GM12878 (cell line): ENCODE results near the gene ELMOD3. TPM values are rescaled to one million over a fixed set of nuclear protein-coding genes. Genes with fewer than 3 reads are reported as not detected.

Experiments used
- ATAC-seq: fragments of 200-7000 bp; cut with Tn5 transposase; 3 replicates; pipeline ENCODE4 v1.9.1; 2020; ENCODE audit warnings: mild to moderate bottlenecking, moderate library complexity
- BruUV-seq: library from RNA; stranded (reverse); fragments of 400-500 nt; replicated peaks from 2 replicates; lab custom pipeline; 2021; lab: Mats Ljungman, UMichigan
- CTCF ChIA-PET: fragments of 300-600 bp; sonication (Branson Sonifier 250); formaldehyde crosslinking; extraction: SDS; loops from one replicate; lab custom pipeline; 2021; ENCODE audit warnings: inconsistent platforms; lab: Yijun Ruan, JAX
- POLR2A ChIA-PET: fragments of 350-600 bp; formaldehyde crosslinking; extraction: SDS; loops from one replicate; lab custom pipeline; 2021; ENCODE audit warnings: inconsistent platforms; lab: Charles Lee
- RAD21 ChIA-PET: fragments of 300-600 bp; sonication (Branson Sonifier 250); formaldehyde crosslinking; loops from one replicate; lab custom pipeline; 2023; ENCODE audit warnings: antibody characterized with exemption; ENCODE audit not compliant: unreplicated experiment; lab: Charles Lee
- SMC1A ChIA-PET: fragments of 300-600 bp; sonication (Branson Sonifier 250); formaldehyde crosslinking; loops from one replicate; lab custom pipeline; 2023; ENCODE audit not compliant: unreplicated experiment, uncharacterized antibody; lab: Charles Lee
- DNase-seq: peaks from one replicate; pipeline ENCODE4 v3.0.0-alpha.2; 2011; ENCODE audit warnings: low read depth, low spot score
- FAIRE-seq: peaks from 3 replicates; lab custom pipeline; 2011; peaks lifted over from hg19 to GRCh38; lab: Jason Lieb, UNC
- H2AFZ ChIP-seq: 2 replicates; pipeline ENCODE4 v1.6.0; 2011; ENCODE audit warnings: low read depth, low read length, control low read depth; ENCODE audit not compliant: control insufficient read depth
- H3K27ac ChIP-seq: 2 replicates; pipeline ENCODE4 v1.5.1; 2011; ENCODE audit warnings: control low read depth; ENCODE audit not compliant: control insufficient read depth, insufficient read depth
- H3K27me3 ChIP-seq, 2 experiments: replicated peaks in 1 of 2; 2 replicates each; pipeline versions ENCODE4 v1.6.0 to v1.6.1; 2011; ENCODE audit warnings: low read length in 1 of 2; ENCODE audit not compliant: control insufficient read depth in 2 of 2, insufficient read depth in 2 of 2
- H3K36me3 ChIP-seq, 2 experiments: 2 replicates each; pipeline ENCODE4 v1.5.1; 2011; ENCODE audit warnings: low read length in 1 of 2; ENCODE audit not compliant: control insufficient read depth in 2 of 2, insufficient read depth in 2 of 2
- H3K4me1 ChIP-seq: 2 replicates; pipeline ENCODE4 v1.6.1; 2011; ENCODE audit warnings: mild to moderate bottlenecking, low read length, moderate library complexity, mixed read lengths; ENCODE audit not compliant: control insufficient read depth, insufficient read depth
- H3K4me2 ChIP-seq: 2 replicates; pipeline ENCODE4 v1.6.0; 2011; ENCODE audit warnings: control low read depth; ENCODE audit not compliant: control insufficient read depth, insufficient read depth
- H3K4me3 ChIP-seq: fragments of 200-600 bp; sonication (generic); 2 replicates; pipeline ENCODE4 v1.5.1; 2016
- H3K79me2 ChIP-seq: 2 replicates; pipeline ENCODE4 v1.6.0; 2011; ENCODE audit warnings: low read length; ENCODE audit not compliant: control insufficient read depth, insufficient read depth
- H3K9ac ChIP-seq: 2 replicates; pipeline ENCODE4 v1.8.0; 2011; ENCODE audit warnings: low read length, control low read depth, mixed read lengths; ENCODE audit not compliant: control insufficient read depth, insufficient read depth
- H3K9me3 ChIP-seq: replicated peaks from 3 replicates; pipeline ENCODE4 v1.5.1; 2011; ENCODE audit warnings: mild to moderate bottlenecking, low read length; ENCODE audit not compliant: control insufficient read depth, insufficient read depth
- H4K20me1 ChIP-seq: 2 replicates; pipeline ENCODE4 v1.6.0; 2011; ENCODE audit not compliant: control insufficient read depth, insufficient read depth
- FOS ChIP-seq: IDR thresholded peaks from 3 replicates; pipeline ENCODE4 v1.6.1; 2011; ENCODE audit warnings: borderline replicate concordance; ENCODE audit not compliant: insufficient read length; ENCODE audit errors: extremely low read depth
- GATAD2B ChIP-seq: fragments of 450-650 bp; conservative IDR thresholded peaks from 2 replicates; pipeline ENCODE4 v1.6.1; 2017; ENCODE audit warnings: low read depth, mild to moderate bottlenecking, moderate library complexity
- IKZF2 ChIP-seq, 2 experiments: fragments of 450-650 bp; IDR thresholded peaks; 2 replicates each; pipeline ENCODE4 v1.6.1; 2017; ENCODE audit warnings: mild to moderate bottlenecking in 2 of 2, moderate library complexity in 2 of 2
- KLF5 ChIP-seq: fragments of 450-650 bp; IDR thresholded peaks from 2 replicates; pipeline ENCODE4 v1.6.1; 2014; ENCODE audit warnings: mild to moderate bottlenecking; ENCODE audit not compliant: partially characterized antibody
- MEF2A ChIP-seq: IDR thresholded peaks from 2 replicates; pipeline ENCODE4 v1.6.1; 2011; ENCODE audit warnings: low read depth, mild to moderate bottlenecking, low read length, moderate library complexity; ENCODE audit not compliant: insufficient read depth
- MTA2 ChIP-seq: fragments of 450-650 bp; IDR thresholded peaks from 2 replicates; pipeline ENCODE4 v1.6.1; 2016; ENCODE audit warnings: low read depth, mild to moderate bottlenecking, moderate library complexity
- MYB ChIP-seq: fragments of 150-350 bp; IDR thresholded peaks from 2 replicates; pipeline ENCODE4 v1.6.1; 2014; ENCODE audit warnings: mild to moderate bottlenecking, low read depth, low read length, borderline replicate concordance
- NKRF ChIP-seq: fragments of 450-650 bp; conservative IDR thresholded peaks from 2 replicates; pipeline ENCODE4 v1.6.1; 2017; ENCODE audit warnings: mild to moderate bottlenecking, moderate library complexity
- RCOR1 ChIP-seq: conservative IDR thresholded peaks from 2 replicates; pipeline ENCODE4 v1.6.1; 2012; ENCODE audit warnings: low read depth, low read length, improper control_type of control experiment
- SKIL ChIP-seq: fragments of 450-650 bp; IDR thresholded peaks from 2 replicates; pipeline ENCODE4 v1.6.1; 2017; ENCODE audit warnings: mild to moderate bottlenecking, low read depth, inconsistent platforms; ENCODE audit not compliant: poor library complexity, severe bottlenecking
- SMAD1 ChIP-seq: fragments of 450-650 bp; IDR thresholded peaks from 2 replicates; pipeline ENCODE4 v1.6.1; 2018; ENCODE audit warnings: mild to moderate bottlenecking, low read depth; ENCODE audit not compliant: partially characterized antibody
- SPI1 ChIP-seq: IDR thresholded peaks from 2 replicates; pipeline ENCODE4 v1.6.1; 2011; ENCODE audit warnings: low read depth, mild to moderate bottlenecking, low read length, moderate library complexity, borderline replicate concordance; ENCODE audit not compliant: insufficient read depth
- ZBTB40 ChIP-seq: fragments of 450-650 bp; IDR thresholded peaks from 2 replicates; pipeline ENCODE4 v1.6.1; 2016; ENCODE audit warnings: mild to moderate bottlenecking, moderate library complexity, borderline replicate concordance
- WGBS: methylation state at CpG from one replicate; pipeline ENCODE4 v1.1.6; 2016; ENCODE audit warnings: low lambda C conversion rate; ENCODE audit not compliant: insufficient replicate concordance, insufficient coverage; ENCODE audit errors: missing lambda C conversion rate; 5-methylcytosine and 5-hydroxymethylcytosine counted together
- in situ Hi-C: fragments of 300-500 bp; cut with MboI; formaldehyde crosslinking; loops from 9 replicates; pipeline ENCODE4 v1.14.3; 2018; ENCODE audit warnings: mixed read lengths
- intact Hi-C: fragments of 100-400 bp; cut with micrococcal nuclease; formaldehyde crosslinking; loops from one replicate; pipeline ENCODE4 v1.14.2; 2022; ENCODE audit not compliant: unreplicated experiment
- polyA plus RNA-seq, 11 experiments: library from polyadenylated mRNA; depleted of rRNA in 4 of 11; unstranded in 6 of 11; stranded (reverse) in 5 of 11; fragments of >200 nt; fragmentation: Nextera tagmentation in 4 of 11; fragmentation: Illumina TruSeq in 1 of 11; extraction: Ambion mirVana in 4 of 11; extraction: Trizol in 1 of 11; gene quantifications; 1 replicate in 1 of 11; 2 replicates in 10 of 11; pipeline versions ENCODE4 v1.2.1 to v1.2.3, GENCODE V29; 2011 to 2016; ENCODE audit warnings: inconsistent platforms in 2 of 11, missing spikeins in 2 of 11, low read depth in 1 of 11
- total RNA-seq, 4 experiments: library from RNA; depleted of rRNA in 3 of 4; stranded (reverse); fragments of >200 nt in 3 of 4; fragmentation: Illumina TruSeq in 1 of 4; extraction: Trizol in 1 of 4; gene quantifications; 2 replicates each; pipeline versions ENCODE4 v1.2.1 to v1.2.3, GENCODE V29; 2013 to 2021

The ELMOD3 gene
- total and polyA plus RNA-seq, 10 of the 15 experiments (the other 5 are each of a cell fraction or from before 2014, with no cell fraction given), result 1.2 to 19.1 (median 12.5) TPM

GRCh38 chr2:85377083-85377482 is 22.5 kb downstream of the ELMOD3 start (continued):
- TF ChIP-seq ZBTB40 (no peak), IKZF2 (IDR thresholded peaks at IDR 0.05) (no peak)

GRCh38 chr2:85378257-85378656 is 23.7 kb downstream of the ELMOD3 start:
- FAIRE-seq (no peak), DNase-seq (no peak), ATAC-seq (no peak)
- Histone ChIP-seq H3K4me1 (no peaks in the 10 kb centered on the region), H3K27ac (no peak overlapping the region), H3K36me3 (peaks cover 0 to 4% of the 10 kb centered on the region in 2 experiments; a peak in 1 of 4 replicates), H4K20me1 (no peaks in the 10 kb centered on the region), H3K4me2 (no peak overlapping the region), H3K79me2 (no peaks in the 10 kb centered on the region), H3K9me3 (no peaks in the 10 kb centered on the region), H3K9ac (no peak overlapping the region), H3K4me3 (no peak overlapping the region), H3K27me3 (no peaks in the 10 kb centered on the region), H2AFZ (no peak overlapping the region)
- in situ Hi-C loops, result no loop called here
- 77% methylated on average over 5 of the region's 5 CpGs for WGBS
- no TSS peak for BruUV-seq
- POLR2A ChIA-PET, result no interaction called here
- SMC1A ChIA-PET, result interaction anchor here (1.1 kb wide), 1 partner anchor 11 kb away, joined by 3 read pairs; no protein-coding TSS in a partner anchor
- CTCF ChIA-PET, result no interaction called here
- RAD21 ChIA-PET, result no interaction called here
- intact Hi-C loops, result no loop called here
- TF ChIP-seq GATAD2B (no peak), RCOR1 (no peak), MYB (no peak), MTA2 (no peak), NKRF (no peak), SMAD1 (no peak), SKIL (no peak), MEF2A (no peak), FOS (no peak), KLF5 (no peak), SPI1 (no peak)
